ENCODE results near the gene RAD23A.
"Not testable (repeated sequence)": the region's sequence is repeated elsewhere in the genome, so short reads cannot be mapped to it uniquely, and the experiment has no call there.

RAD23A gene

GRCh38 chr19:12974301-12975220, 28.9 kb downstream of the RAD23A start:
- no peak overlapping the region for H3K27ac ChIP-seq
- TF ChIP-seq ZFX (IDR thresholded peaks at IDR 0.05) (no peak), CTCF (conservative IDR thresholded peaks at IDR 0.05) (no peak)

- TF ChIP-seq ZFX (IDR thresholded peaks at IDR 0.05) (no peak), CTCF (conservative IDR thresholded peaks at IDR 0.05) (no peak)
- no peak overlapping the region for H3K27ac ChIP-seq
These were observed 29.6 kb downstream of the RAD23A start for GRCh38 chr19:12975221-12975741.

GRCh38 chr19:12976109-12976508, 30.4 kb downstream of the RAD23A start:
- not testable (repeated sequence) for H3K27ac ChIP-seq

- TF ChIP-seq CTCF (conservative IDR thresholded peaks at IDR 0.05) (no peak), ZFX (IDR thresholded peaks at IDR 0.05) (no peak)
These were observed 34.3 kb downstream of the RAD23A start for GRCh38 chr19:12979974-12980373.

GRCh38 chr19:12982648-12983047, 37.0 kb downstream of the RAD23A start:
- peak overlapping the region; percentile 36; the same call in 1 of the 2 replicates for H3K27ac ChIP-seq
- TF ChIP-seq CTCF (conservative IDR thresholded peaks at IDR 0.05) (no peak), ZFX (IDR thresholded peaks at IDR 0.05) (no peak)

More at GRCh38 chr19:12979974-12980373, 34.3 kb downstream of the RAD23A start:
- no peak overlapping the region for H3K27ac ChIP-seq

GRCh38 chr19:12983091-12983490, 37.4 kb downstream of the RAD23A start:
- H3K27ac ChIP-seq, result peak overlapping the region; percentile 36
- no peak for TF ChIP-seq ZFX (IDR thresholded peaks at IDR 0.05)
- no peak for TF ChIP-seq CTCF (conservative IDR thresholded peaks at IDR 0.05)

GRCh38 chr19:12983542-12984142, 38.0 kb downstream of the RAD23A start:
- no peak for TF ChIP-seq ZFX (IDR thresholded peaks at IDR 0.05)
- TF ChIP-seq CTCF (conservative IDR thresholded peaks at IDR 0.05), result peak; percentile 99
- H3K27ac ChIP-seq, result peak overlapping the region; percentile 36

Measured in C4-2B (cell line).